Measurements from ENCODE around the gene DHRS4L2.

DNA sequence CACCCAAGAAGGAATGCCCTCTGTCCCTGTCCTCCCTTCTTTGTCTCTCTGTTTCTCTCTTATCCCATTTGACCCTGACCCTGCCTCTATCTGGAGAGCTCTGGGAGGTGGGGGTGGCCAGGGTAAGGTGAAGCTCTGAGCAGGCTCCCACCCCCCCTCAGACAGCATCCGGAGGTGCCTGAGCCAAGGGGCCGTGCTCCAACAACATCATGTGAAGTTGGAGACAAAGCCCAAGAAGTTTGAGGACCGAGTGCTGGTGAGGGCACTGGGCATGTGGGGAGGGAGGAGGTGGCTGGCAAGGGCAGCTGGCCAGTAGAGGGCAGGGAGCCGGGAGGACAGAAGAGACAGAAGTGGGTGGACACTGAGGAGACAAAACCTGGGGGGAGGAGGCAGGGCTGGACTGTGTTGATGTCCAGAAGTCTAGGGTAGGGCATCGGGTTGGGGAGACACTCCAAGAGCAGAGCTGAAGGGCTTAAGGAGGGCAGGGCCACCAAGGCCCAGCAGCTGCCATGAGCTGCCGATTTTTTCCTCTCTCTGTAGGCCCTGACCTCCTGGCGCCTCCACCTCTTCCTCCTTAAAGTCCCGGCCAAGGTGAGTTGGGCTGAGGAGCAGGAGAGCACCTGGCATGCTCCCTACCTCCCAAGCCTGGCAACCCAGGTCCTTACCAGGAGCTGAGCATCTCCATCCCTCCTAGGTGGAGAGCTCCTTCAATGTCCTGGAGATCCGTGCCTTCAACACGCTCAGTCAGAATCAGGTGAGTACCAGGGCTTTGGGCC lies 65.0 kb downstream of the DHRS4L2 start:
- TF ChIP-seq, protein P1, sequence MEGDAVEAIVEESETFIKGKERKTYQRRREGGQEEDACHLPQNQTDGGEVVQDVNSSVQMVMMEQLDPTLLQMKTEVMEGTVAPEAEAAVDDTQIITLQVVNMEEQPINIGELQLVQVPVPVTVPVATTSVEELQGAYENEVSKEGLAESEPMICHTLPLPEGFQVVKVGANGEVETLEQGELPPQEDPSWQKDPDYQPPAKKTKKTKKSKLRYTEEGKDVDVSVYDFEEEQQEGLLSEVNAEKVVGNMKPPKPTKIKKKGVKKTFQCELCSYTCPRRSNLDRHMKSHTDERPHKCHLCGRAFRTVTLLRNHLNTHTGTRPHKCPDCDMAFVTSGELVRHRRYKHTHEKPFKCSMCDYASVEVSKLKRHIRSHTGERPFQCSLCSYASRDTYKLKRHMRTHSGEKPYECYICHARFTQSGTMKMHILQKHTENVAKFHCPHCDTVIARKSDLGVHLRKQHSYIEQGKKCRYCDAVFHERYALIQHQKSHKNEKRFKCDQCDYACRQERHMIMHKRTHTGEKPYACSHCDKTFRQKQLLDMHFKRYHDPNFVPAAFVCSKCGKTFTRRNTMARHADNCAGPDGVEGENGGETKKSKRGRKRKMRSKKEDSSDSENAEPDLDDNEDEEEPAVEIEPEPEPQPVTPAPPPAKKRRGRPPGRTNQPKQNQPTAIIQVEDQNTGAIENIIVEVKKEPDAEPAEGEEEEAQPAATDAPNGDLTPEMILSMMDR (conservative IDR thresholded peaks at IDR 0.05): no peak
- TF ChIP-seq ZFX (IDR thresholded peaks at IDR 0.05): no peak
